Kidney capillary endothelial cell (primary cell): ENCODE results near the gene KCND2.
A peak's percentile ranks its signal among the peaks of the same experiment; 100 is the strongest.

Source experiments
- DNase-seq: peaks from one replicate; pipeline ENCODE4 v3.0.0-alpha.2; 2018; ENCODE audit warnings: low spot score

KCND2 gene

DNA sequence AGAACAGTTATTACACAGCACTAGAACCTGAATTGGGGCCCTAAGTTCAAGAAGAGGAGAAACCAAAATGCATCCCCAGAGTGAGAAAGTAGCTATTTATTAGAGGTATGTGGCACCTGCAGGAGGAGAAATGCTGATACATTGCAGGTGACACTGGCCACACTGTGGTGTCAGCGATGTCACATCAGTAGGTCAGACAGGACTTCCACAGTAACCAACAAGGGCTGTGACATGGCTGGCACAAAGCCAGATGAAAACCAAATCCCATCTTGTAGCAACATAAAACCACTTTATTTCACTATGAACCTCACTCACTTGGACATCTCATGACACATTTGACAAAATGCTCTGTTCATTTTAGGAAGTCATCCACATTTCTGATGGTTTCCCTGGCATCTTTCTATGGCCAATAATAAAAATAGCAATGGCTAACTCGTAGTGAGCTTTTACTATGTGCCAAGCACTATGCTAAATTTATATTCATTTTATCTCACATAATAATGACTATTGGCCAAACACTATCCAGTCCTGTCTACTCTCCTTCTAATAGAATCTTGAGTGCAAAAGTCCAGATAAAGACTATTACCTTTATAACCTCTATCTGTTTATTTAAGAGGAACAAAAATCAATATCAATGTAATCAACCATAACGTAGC lies 430.7 kb downstream of the KCND2 start:
- no peak for DNase-seq

DNA sequence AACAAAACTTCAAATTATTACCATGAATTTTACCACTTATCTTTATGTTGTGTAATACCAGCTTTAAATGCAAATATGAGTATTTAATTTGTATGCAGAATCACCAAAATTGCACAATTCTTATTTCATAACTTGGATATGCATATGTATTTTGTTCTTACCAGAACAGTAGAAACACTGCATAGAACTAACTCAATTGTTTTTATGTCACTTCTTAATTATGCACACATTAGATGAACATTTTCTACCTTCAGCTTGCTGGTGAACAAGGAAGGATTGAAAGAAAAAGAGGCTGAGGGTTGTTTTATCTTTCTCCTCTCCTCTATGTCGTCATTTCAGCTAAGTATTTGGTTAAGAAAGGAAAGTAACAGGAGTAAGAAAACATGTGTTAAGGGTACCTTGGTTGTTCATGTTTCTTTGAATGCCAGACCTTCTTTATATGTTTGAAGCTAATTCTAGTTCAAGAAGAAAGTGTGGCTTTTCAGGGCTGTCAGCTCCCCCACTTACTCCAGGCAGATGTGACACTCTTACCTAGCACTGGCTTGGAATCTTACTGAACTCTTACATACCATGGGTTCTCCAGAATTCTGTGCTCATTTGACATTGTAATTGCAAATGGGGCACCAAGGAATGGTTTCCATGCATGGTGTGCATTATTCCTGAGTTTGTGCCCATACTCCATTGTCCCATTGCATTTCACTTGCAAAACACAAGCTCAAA lies 436.4 kb downstream of the KCND2 start:
- no peak for DNase-seq

DNA sequence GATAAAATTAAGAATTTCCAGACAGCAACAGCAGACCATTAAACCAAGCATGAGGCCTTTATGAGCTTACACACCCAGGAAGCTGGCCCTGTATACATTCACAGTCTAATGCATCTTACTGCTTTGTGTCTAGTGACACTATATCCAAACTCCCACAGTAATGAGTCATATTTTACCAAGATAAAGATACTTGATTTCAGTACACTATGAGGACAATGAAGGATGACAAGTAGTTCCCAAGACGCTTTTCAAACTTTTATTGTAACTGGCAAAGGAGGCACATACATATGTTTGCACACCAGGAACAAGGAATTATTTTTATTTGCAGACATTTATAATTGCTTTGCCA lies 437.0 kb downstream of the KCND2 start:
- no peak for DNase-seq

DNA sequence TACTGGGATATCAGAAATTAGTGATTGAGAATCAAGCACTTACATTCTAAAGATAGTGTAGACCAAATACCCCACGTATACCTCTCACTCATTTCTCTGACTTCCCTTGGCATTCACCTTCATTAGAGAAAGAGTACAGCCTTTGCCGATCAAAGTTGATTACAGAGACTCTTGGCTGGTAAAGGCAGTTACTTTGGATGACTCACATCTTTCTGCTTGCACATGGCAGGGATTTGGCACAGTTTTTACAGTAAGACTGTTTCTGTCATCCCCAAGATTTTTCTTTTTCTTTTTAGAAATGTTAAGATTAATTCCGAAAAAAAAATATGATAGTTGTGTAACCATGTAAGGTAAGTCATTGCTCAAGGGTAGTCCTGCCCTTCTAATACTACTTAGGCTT lies 442.0 kb downstream of the KCND2 start:
- DNase-seq = no peak

DNA sequence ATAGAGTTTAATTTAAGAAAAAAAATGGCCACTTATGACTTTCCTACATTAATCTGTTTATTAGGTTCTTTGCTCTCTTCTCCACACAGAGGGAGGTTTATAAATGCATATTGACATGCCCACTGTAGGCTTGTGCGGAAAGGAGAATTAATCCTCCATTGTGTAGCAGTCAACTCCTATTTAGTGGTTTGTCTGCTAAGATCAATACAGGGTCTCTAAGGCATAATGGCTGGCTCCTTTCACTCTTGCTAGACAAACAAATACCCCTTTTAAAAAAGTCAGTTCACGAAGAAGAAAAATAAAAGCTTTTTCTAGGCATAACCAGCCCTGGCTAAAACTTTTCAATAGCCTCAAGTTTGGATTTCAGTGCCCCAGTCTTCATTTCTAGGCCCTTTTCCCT lies 443.3 kb downstream of the KCND2 start:
- no peak for DNase-seq

DNA sequence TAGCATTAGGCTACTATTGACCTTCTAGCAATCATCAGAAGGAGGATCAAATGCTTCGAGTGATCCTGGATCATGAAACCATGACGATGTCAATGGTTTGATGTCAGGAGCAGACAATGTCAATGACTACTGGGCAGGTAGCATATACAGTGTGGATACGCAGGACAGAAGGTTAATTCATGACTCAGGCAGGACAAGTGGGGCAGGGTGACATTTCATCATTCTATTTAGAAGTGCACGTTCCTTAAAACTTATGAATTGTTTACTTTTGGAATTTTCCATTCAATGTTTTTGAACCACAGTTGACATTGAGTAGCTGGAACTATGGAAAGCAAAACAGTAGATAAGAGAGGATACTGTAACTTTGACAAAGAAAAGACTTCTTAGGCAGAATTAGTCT lies 444.2 kb downstream of the KCND2 start:
- no peak for DNase-seq

DNA sequence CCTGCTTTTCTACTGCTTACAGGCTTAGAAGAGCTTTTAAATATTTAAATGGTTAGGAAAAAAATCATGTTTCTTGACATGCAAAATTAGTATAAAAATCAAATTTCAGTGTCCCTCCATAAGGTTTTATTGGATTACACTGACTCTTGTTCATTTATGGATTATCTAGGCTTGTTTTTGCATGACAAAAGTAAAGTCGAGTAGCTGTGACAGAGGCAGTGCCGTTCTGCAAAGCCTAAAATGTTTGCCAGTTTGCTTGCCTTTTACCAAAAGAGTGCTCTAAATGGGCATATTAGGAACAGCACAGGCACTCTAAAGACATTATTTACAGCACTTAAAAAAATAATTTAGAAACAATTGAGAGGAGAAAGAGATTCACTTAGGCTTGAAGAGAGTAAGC lies 445.4 kb downstream of the KCND2 start:
- no peak for DNase-seq

DNA sequence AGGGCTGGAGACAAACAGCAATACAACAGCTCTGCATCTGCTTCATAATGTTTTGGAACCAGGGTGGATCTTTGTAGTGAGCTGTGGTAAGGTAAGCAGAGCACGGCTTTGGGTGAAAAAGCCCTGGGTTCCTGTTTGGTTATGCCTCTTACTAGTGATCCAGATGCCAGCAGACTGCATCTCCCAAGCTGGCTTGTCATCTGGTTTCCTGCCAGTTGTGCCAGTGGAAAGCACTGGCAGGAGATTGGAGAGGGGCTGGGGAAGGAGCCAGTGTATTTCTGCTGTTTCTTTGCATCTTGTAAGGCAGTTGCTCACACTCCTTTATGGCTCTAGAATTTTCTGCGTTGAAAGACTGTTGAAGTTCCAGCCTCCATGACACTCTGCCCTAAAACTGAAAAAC lies 447.3 kb downstream of the KCND2 start:
- no peak for DNase-seq

DNA sequence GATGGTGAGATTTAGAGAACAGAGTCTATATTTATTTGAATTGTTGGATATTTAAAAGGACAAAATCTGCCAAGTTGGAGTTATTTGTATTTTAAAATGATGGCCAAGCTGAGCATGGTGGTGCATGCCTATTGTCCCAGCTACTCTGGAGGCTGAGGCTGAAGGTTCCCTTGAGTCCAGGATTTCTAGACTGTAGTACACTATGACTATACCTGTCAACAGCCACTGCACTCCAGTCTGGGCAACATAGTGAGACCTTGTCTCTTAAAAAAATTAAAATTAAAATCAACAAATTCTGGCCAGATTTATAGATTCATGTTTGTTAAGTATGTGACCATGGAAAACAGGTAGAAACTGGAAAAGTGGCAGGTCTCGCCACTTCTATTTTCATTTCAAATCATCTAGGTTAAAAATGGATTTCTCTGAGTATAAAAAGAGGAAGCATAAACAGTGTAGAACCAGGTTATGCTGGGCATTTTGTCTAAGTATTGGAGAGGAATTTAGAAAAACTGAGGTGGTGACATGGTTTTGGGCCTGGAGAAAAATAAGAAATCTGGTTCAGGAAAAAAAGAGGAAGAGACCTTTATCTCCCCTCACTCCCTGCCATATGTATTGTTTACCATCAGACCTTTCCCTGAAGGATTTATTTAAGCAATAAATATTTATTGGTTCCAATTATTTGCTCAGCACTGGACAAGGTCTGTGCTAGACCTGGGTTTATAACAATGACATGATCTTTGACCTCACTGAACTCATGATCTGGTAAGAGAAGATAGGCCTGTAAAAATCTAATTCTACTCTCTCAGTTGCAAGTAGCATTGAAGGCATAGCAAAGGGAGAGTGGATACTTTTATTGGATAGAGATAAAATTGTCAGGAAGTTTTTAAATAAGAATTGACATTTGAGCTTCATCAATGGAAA lies 450.8 kb downstream of the KCND2 start:
- DNase-seq = no peak

DNA sequence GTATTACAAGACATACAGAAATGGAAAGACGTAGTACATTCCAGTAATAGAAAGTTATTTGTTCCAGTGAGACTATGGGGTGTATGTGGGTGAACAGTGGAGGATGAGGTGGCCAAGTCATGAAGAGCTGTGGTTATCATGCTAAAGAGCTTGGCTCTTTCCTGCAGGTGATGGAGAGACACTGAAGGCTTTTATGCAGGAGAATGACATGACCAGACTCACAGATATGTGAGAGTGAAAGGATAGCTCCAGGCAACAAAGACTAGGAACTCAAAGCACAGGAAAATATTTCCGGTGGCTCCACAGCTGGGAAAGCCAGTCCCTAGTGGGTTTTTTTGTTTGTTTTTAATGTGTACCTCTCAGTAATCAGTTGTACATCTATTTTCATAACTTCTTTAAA lies 451.5 kb downstream of the KCND2 start:
- no peak for DNase-seq

DNA sequence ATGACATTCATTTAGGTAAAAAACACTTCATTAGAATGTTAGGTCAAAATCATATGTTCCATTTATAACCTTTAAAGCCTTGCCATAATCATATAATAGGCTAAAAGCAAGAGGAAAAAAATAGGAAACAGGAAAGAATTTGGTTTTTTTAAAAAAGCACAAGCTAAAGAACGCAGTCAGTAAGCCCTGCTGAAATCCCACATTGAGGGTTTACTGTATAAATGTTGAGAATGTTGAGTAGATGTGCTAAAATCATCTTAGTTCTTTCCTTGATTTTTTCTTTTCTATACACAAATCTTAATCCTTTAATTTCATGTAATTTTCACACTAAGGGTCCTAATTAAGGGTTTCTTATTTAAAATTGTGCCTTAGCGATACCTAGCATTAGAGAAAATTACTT lies 452.0 kb downstream of the KCND2 start:
- DNase-seq = no peak

DNA sequence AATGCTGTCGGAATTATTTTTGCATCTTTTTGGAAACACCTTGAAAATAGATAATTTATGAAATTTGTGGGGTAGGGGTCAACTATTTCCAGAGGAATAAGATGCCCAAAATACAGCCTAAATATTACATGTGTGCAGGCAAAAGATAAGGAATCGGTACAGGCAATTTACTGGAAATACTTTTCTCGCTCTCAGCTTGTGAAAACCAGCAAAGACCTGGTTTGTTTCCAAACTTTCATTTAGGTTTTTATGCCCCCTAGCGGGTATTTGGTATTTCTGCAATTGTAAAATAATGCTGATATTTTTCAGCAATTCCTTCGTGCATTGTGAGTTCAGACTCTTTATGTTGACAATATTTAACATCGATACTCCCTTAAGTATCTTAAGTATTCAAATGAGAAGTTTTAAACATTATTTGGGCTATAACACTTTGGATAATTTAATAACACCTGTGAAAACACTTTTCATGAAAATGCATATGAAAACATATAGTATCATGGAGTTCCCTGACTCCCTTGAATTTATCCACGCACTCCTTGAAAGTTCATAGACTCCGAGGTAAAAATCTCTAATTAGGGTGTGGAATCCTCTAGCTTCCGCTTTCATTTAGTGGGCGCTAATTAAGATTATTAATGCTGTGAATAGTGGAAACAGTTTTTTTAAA lies 452.5 kb downstream of the KCND2 start:
- peak; percentile 44 for DNase-seq

DNA sequence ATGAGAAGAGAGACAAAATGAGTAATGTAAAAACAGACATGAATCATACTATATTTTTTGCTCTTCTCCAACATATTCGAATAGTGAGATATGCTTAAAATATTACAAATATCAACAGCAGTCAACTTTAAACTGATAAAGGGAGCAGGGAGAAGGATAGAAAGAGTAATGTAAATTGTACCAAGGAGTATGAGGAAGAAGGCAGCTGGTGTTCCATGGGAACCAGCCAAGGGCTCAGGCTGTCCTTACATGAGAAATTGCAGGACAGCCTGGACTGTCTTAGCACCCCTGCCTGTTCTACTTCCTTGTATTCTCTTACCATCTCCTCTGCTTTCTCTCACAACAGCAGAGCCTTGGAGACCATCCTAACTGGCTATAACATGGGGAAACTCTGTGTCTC lies 456.3 kb downstream of the KCND2 start:
- DNase-seq = no peak

DNA sequence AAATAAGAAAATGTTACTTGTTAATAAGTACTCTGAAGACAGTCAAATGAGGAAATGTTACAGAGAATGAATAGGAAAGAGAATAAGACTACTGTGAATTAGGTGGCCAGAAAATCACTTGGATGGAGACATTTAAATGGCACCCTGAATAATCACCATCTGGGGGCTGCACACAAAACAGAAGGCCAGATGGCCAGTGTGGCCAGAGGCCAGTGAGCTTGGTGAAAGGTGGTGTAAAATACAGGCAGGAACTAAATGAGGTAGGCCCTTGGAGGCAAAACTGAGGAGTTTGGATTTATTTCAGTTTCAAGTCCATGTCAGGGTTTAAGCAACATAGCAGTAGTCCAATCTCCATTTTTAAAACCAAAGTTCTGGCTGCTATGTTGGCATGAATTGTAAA lies 458.3 kb downstream of the KCND2 start:
- no peak for DNase-seq

DNA sequence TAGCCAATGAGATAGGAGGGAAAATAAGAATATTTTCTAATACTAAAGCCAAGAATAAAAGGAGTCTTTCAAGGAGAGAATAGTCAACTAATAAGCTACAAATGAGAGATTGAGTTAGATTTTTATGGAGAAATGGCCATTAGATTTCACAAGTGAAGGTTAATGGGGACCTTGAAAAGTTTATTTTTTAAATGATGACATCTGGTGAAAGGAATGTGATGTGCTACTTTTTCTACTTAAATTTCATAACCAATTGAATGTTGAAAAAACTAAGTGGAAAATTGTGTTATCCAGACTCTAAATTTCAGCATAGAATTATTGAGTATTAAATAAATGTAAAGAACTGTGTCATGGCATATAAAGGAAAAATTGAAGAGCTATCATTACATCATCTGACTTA lies 459.3 kb downstream of the KCND2 start:
- no peak for DNase-seq

DNA sequence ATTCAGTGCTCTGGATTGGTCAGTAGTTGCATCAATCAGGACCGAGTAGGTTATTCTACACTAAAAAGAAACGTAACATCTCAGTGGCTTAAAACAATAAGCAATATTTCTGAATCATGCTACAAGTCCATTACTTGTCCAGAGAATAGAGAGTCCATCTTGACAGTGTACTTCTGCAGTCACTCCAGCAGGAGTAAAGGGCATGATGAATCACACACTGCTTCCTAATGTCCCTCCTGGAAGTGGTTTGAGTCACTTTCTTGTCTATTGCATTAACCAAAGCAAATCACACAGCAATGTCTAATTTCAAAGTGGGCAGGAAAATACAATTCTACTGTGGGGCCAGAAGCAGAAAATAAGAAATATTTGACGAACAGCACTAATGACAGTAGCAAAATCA lies 460.2 kb downstream of the KCND2 start:
- DNase-seq = peak; percentile 86

DNA sequence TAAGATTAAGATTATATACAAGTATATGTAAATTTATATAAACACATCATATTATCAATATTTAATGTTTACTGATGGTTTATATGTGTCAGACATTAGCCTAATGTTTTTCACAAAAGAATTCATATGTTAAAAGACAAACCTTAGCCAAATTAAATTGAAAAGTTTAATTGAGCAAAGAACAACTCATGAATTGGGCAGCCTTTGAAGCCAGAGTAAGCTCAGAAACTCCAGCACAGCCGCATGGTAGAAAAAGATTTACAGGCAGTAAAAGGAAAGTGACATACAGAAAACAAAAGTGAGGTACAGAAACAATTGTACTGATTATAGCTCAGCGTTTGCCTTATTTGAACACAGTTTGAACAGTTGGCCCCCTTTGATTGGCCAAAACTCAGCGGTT lies 460.9 kb downstream of the KCND2 start:
- DNase-seq = no peak

DNA sequence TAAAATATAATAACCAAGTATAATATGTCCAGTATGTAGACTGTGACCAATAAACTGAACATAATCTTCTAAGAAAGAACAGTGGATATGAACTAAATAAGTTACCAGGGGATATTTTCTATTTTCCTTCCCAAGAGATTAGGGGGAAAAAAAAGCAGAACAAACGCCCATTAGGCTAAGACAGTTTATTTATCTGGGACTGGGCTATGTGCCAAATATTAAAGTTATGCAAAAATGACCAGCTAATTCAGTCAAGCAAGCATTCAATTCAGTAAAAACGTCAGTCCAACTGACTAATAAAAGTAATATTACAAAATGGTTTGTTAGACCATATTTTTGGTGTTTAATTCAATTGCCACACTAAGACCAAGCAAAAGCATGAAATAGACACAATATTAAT lies 462.8 kb downstream of the KCND2 start:
- DNase-seq = no peak

DNA sequence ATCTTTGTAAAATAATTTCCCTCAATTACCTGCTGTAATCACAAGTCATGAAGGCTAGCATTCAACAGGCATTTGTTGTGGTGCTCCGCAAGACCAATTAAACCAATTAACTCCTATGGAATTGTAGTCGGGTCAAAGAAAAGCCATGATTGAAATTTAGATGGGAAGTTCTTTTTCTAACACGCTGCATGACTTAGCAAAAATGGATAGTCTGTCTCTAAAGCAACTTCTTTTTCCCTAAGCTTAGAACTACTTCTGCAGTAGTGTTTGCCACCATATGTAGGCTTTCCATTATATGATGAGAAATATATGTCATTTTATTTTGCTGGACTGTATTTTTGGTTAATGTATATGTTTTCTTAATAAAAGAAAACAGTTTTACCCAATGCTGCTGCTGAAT lies 465.8 kb downstream of the KCND2 start:
- no peak for DNase-seq

DNA sequence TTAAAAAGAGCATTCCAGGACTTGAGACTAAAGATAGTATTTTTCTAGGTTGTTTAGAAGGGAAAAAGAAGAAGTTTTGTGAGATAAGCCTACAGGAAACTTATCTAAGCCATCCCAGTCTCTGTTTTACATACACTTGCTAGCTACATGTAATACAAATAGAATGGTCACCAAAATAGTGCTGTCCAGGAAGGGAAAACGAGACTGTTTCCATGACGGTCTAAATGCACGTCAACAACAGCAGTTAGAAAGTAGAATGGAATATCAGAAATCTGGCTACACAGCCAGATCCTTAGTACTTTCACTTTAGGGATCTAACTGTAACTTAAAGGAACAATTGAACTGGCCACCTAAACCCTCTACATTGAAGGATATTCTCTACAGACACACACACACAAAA lies 467.4 kb downstream of the KCND2 start:
- no peak for DNase-seq

DNA sequence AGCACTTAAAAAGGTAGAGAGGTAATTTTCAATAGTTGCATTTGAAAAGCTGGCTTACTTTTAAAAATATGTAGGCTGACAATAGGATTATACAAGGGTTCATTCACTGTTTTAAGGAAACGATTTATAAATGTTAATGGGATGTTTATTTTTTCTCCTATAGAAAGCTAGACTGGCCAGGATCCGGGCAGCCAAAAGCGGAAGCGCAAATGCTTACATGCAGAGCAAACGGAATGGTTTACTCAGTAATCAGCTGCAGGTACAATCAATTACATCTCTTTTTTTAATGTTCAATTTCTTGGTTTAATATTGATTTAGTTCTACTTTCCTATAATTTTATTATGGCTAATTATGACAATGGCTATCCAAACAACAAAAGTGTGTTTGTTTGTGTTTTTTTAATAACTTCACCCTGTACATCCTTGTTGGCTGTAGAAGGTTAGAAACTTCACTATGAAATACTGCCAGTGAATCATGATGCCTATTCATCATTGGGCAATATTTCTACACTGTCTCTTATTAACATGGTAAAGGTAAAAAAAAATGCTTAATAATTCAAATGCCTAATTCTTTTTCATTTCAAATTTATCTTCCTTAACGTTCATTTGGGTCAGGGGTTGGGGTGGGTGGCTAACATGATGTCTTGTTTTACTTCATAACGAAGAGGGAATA lies 468.5 kb downstream of the KCND2 start:
- peak; percentile 18 for DNase-seq

DNA sequence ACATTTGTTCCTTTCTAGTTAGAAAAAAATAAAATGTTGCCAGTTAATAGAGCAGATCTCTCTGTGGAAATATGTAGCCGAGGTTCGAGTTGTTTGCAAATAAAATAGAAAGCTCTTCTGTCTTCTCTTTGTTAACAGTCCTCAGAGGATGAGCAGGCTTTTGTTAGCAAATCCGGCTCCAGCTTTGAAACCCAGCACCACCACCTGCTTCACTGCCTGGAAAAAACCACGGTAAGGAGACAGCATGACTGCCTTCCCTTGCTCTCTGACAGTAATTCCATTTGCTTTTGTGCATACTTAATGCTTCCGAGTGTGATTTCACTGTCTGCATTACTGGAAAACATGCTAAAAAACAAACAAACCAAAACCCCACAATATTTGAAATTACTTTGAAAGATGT lies 469.4 kb downstream of the KCND2 start:
- no peak for DNase-seq
